Fibroblast of skin of left biceps (primary cell): ENCODE measurements around the gene BMI1.
"Not testable (repeated sequence)": the region's sequence is repeated elsewhere in the genome, so short reads cannot be mapped to it uniquely, and the experiment has no call there.

Experiments used
- DNase-seq, 2 experiments: peaks; one replicate each; pipeline ENCODE4 v3.0.0-alpha.2; 2013; ENCODE audit warnings: low read depth in 2 of 2

Gene BMI1

DNA sequence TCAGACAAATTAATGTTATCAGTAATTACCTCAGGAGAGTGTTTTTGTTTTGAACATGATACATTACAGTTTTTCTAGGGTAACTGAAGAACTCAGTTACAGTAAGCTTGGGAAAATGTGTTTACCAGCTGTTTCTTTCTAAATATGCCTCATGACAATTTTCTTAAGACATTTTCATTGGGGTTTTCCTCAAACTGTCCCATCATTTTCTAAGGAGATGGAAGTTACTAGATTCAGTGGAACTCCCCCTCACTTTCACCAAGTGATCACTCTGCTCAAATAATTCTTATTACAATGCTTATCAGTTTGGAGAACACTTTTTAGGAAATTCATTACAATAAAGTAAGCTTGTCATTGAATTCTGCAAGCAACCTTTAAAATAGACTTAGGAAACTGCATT is 18.0 kb downstream of the BMI1 start:
- no peak for DNase-seq

DNA sequence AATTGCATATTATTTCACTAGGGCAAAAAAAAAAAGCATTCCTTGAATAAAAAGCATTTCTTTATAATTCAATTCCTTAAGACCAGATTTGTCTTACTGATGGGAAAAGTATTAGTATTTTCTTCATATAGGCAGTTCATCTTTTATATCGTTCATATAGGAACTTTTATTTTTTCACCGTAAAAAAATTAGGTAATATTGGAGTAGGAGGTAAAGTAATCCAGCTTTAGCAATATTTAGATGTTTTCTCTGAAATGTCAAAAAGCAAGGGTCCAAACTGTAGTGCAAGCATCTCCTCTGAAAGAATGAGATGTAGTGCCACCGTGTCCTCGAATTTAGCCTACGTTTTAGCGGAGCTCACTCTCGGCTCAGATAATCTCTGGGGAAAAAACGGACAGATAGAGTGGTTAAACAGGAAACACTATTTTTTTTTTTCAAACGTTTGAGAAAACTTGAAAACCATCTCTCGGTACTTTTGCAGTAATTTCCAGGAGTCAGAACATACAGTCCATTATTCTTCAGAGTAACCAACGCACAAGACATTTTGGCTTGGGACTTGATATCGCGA is 18.9 kb downstream of the BMI1 start:
- DNase-seq, result no peak

DNA sequence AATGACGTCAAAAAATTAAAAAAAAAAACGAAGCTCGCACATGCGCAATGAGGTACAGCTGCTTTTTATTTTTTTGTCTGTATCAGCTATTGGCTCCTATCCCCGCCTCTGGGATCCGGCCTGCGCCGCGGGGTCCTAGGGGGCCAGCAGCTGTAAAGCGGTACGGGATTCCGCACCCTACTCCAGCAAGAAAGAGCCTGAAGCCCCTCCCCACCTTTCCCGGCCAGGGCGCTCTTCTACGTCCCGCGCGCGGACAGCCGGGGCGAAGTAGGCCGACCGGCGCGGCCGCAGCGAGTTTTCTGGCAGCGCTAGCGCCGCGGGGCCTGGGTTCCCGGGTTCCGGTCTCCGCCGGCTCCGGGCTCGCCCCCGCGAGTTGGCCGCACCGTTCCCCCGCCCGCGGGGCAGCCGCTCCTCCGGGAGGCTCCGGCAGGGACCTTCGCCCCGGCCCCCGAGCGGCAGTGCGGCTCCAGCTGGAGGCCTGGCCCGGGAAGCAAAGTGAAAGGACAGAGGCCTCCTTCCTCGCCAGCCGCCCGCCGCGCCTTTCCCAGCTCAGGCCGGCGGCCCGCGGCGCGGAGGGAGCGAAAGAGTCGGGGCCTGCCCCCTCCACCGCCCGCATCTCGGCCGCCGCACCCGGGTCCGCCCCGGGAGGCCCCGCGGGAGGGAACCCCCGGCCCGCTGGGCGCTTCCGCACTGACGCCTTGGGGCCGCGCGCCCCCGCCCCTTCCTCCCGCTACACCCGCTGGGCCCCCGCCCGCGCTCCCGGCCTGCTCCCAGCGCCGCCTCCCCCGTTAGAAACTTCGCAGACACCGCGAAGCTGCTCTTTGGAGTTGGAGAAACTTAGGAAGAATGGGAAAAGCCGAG is 19.7 kb downstream of the BMI1 start:
- peak; percentile 58 to 60 for DNase-seq

DNA sequence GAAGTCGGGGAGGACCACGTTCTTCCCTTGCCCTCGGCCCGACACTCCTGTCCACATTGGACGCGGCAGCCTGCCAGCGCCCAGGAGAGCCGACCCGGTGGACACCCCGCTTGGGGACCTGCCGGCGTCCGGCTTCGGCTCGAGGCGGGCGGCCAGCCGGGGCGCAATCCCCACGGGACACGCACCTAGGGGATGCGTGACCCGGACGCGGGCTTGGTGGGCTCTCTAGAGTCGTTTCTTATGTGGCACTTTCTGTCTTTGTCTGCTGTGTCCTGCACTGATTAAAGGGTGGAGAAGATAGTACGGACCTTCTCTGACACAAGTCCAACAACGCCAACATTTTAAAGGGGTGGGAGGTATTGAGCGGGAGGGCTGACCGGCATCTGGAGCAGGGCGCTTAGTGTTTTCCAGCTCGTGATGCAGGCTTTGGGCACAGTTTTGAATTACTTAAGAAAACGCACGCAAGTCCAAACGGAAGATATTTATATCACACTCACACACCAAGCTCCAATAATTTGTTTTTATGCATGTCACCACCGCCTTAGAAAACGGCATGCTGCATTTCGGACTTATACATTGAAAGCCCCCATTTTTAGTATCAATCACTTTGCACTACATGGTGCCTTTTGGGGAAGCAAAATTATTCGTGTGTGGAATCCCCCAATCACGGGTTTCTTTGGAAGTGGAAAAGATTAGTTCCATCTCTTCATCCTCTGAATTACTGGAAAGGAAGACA is 20.5 kb downstream of the BMI1 start:
- no peak for DNase-seq

DNA sequence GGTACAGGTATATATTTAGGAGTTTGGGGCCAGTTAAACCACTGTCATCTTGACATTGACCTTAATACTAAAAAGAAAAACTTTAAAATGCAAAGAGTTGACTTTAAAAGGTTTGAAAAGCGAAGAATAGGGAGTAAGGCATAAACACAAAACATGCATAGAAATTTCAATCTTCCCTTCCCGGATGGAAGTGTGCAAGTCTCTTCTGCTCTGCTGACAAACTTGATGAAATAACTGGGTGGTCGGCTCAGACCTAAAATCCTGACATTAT is 21.0 kb downstream of the BMI1 start:
- no peak for DNase-seq

DNA sequence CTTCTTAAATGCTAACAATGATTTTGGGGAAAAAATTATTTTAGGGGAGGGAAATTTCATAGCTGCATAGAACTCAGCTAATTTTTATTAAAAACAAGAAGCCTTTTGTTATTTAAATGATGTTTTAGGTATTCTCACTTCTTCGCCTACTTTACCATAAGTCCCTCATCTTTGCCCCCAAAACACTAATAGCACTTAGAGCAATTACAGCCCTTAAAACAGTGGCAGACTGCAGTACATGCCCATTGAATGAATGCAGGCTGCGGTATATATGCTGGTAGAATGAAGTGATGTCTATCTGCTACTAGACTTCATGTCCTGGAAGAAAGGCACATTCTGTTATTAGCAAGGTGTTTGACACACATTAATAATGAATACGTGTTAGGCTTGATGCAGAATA is 21.5 kb downstream of the BMI1 start:
- no peak for DNase-seq

DNA sequence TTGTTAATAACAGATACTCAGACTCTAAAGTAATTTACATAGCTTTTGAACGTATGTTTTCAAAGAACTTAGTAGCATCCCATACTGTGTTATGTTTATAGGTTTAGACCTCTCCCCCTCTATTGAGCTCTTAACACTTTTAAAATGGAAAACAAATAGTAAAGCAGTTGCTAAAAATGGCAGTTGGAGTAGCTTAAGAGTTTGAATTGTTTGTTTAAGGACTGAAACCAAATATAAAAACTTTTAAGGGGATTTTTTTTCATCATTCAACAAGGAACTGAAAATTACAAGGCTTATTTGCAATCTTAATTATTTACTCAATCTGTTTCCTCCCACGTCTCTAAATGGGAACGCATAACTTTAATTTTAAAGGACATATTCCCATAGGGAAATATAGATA is 22.8 kb downstream of the BMI1 start:
- DNase-seq, result no peak

DNA sequence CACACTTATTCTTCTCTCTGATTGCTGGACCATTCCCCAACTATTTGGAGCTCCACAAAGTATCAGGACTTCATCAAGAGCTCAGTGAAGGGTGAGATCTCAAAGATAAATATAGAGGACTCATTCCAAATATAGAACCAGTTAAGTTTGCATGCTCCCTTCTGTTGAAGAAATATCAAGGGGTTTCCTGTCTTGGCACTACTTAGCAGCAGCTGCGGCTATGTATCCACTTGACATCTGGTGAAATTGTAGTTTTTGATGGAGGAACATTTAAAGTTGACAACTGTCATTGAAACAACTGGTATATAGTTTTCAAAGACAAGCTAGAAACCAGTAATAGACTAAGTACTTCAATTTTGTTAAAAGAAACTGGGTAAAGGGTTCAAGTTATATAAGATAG is 23.4 kb downstream of the BMI1 start:
- no peak for DNase-seq

DNA sequence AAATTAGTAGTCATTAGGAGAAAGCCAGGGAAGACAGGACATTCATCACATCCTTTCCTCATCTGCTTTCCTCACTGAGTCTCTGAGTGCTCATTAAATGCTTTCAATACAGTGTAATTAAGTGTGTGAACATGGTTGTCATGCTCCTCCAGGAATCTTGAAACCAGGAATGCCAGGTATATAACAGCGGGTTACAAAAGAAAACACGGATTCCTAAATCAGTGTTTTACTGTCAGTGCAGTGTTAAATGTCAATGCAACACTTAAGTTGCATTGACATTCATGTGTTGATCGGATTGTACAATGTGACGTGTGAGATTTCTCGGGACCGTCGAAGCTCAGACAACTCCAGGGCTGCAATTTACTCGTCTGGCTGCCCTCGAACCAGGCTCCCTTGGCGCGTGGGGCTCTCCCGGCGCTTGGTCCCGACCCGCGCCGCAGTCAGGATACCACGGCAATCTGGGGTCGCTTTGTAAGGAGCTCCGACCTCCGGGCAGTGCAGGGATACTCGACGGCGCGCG is 23.9 kb downstream of the BMI1 start:
- no peak for DNase-seq

DNA sequence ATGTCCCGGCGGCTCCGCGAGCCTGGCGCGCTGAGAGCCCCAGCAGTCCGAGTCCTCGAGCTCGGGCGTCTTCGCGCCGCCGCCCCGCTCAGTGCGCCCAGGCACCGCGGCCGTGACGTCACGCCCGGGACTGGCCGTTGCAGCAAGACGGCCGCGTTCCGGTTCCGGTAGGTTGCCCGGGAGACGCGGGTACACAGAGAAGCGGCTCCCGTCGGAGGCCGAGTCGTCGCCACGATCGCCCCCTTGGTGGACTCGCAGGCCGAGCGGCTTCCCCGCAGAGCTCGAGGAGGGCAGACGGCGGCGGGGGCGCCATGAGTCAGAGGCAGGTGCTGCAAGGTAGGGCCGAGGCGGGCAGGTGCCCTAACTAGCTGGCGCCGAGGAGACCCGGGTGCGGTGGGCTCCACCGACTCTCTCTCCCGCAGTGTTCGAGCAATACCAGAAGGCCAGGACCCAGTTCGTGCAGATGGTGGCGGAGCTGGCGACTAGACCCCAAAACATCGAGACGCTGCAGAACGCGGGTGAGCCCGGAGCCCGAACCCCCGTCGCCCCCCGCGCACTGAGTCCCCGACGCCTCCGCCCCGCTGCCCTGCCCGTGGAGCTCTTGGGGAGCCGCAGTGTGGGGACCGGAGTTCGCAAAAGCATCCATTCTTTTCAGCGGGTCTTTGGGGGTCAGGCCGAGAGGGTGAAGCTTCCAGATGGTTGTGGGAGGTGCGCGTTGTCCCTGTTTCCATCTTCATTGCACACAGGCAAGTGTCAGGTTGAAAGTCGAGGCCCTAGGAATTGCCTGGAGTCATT is 24.6 kb downstream of the BMI1 start, which contains the start of gene SPAG6:
TSS of gene SPAG6 (plus strand) at position 196 of the 795 bp plus-strand sequence. CDS start at position 312, 116 bp downstream.
- DNase-seq, result no peak

DNA sequence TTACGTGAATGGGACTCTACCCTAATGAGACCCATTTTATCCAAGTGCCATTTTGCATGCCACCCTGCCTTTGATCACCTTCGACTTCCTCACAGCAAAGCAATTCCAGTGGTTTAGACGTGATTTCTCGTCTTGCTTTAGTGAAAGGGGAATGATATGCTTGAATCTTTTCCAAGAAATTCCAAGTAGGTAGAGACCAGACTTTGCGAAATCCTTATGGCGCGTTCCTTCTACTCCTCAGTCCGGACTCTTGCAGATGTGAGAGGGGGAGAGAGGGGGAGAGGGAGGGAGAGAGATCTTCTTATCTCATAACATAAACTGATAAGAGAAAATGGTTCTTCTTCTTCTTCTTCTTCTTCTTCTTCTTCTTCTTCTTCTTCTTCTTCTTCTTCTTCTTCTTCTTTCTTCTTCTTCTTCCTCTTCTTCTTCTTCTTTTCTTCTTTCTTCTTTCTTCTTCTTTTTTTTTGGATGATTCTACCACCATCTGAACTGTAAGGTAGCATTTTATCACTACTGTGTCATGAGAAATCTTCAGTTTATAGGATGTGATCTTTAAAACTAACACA is 25.3 kb downstream of the BMI1 start:
- DNase-seq, result no peak

DNA sequence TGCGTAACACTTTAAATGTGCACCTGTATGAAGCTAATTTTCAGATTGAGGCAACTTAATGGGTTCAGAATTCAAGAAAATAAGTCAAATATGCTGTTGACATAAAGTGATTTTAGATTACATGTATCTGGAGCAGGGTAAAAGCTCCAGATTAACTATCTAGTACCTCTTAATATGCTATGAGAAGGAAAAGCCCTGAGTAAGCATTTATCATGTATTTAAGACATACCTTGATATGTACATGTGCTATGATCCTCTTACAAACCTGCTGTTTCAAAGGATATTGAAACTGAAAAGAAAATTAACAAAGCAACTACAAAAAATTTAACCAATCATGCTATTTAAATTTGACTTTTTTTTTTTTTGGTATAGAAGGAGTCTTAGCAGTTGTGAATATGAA is 28.9 kb downstream of the BMI1 start:
- DNase-seq, result no peak

DNA sequence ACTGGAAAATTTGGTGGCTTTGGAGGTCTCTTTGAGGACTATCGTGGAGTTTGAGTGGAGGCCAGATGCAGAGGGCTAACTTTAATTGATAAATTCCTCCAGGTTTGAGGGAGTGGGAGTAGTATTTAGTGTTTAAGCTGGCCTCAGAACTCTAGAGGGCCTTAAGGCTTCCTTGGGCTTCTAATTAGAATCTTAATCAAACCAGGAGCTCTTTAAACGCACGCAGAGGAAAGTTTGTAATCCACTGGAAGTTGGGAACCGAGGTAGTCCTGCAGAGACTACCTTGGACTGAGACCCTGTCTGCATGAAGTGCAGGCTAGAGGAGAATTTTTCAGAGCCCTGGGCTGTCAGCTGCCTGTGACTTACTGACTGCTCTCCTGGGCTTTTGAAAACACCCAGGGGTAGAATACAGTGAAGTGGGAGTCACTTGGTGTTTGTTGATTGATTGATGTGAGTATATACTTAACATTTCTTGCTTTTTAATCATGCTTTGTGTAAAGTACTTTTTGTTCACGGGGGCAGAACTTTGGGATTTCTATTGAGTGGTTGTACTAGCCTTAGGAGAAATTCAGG is 30.3 kb downstream of the BMI1 start:
- no peak for DNase-seq

DNA sequence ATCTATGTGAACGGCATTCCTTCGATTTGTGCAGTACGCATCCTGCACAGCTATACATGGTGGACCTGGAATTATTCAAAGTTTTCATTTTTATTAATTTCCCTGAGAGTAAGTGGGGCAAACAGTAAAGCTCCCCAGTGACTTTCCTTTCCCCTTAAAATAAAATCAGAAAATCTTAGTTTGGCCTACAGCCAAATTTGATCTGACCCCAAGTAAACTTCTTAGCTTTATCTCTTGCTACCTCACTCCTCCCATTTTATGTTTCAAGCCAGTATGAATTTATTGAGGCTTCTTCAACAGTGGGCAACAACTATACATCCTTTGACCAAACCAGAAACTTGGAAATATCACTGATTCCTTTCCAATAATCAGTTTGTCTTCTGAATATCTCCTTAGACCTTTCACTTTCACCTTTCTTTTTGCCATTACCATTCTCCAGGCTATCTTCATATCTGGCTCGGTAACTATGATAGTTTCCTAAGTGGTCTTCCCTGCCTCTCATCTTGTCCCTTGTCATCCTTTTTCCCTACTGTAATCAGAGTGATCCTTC is 35.5 kb downstream of the BMI1 start:
- DNase-seq, result no peak

DNA sequence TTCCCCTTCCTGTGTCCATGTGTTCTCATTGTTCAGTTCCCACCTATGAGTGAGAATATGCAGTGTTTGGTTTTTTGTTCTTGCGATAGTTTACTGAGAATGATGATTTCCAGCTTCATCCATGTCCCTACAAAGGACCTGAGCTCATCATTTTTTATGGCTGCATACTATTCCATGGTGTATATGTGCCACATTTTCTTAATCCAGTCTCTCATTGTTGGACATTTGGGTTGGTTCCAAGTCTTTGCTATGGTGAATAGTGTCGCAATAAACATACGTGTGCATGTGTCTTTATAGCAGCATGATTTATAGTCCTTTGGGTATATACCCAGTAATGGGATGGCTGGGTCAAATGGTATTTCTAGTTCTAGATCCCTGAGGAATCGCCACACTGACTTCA is 36.9 kb downstream of the BMI1 start:
- DNase-seq, result not testable (repeated sequence)

DNA sequence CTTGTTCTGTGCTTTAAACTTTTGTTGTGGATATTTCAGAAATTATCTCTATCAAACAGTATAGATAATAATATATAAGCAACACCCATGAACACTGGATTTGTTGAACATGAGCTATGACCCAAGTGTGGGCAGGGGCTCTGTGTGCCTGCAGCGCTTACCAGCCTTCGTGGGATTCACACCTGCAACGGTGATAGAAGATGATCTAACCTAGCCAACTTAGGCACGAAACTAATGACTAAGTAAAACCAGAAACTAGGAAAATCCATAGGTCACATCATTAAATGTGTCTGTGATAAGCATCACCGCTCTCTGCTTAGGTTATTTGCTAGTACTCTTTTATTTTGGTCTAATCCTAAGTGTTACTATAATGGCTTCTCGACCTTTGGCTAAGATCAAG is 42.4 kb downstream of the BMI1 start:
- DNase-seq, result no peak

DNA sequence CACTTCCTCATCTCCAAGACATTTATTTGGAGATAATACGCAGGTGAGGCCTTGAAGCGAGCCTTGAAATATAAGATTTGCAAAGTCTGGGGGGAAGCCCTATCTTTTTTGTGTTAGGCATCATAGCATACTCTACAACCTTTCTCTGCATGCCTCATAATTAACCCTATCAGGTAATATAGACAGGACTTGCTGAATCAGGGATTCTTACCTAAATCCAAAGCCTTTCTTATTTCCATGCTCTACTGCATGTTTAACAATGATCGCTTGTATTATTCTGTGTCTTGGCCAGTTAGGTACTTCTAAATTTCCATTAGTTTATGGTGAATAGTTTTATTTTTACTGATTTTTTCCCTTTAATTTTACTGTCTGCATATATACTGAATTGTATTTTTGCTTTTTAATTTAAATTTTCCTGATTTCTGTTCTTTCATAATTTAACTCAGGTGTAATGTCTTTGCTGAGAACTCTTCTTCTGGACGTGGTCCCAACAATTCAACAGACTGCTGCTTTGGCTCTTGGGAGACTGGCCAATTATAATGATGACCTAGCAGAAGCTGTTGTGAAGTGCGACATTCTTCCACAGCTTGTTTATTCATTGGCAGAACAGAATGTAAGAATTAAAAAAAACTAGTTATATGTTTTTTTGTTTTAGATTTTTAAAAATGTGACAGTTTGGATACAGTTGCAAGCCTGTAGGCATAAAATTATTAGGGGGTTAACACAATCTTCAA is 43.7 kb downstream of the BMI1 start:
- DNase-seq, result no peak

DNA sequence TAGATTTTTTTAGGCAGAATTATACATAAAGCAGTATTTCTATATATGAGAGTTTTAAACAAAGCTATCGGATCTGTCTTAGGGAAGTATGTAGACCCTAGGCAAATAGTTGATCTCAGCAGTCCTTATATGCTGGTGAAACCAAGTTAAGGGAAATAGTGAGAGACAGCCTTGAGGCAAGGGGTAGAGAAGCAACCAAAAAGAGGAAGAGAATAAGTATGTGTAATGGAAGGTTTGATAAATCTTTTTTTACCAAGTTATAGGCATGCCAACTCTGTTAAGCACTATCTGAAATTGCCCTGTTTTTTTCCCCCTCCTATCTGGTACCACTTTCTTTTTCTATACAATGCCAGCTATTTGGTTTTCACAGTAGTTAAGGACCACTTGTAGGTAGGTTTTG is 44.3 kb downstream of the BMI1 start:
- DNase-seq, result no peak

DNA sequence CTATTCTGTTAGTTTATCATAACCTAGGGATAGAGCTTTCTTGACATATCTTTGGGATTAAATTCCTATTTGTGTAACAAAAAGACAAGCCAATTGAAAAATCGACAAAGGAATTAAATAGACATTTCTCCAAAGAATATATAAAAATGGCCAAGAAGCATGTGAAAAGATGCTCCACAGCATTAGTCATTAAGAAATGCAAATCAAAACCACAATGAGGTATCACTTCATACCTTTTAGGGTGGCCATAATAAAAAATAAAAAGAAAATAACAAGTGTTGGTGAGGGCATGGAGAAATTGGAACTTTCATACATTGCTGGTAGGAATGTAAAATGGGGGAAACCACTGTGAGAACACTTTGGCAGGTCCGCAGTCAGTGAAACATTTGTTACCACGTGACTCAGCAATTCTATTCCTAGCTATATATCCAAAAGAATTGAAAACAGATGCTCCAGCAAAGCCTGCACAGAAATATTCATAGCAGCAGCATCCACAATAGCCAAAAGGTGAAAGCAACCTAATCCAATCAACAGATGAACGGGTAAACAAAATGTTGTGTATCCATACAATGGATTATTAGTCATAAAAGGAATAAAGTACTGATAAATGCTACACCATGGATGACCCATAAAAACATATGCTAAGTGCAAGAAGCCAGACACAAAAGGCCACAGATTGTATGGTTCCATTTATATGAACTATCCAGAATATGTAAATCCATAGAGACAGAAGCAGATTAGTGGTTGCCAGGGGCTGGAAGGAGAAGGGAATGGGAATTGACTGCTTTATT is 44.9 kb downstream of the BMI1 start:
- peak; percentile 35 to 38 for DNase-seq

DNA sequence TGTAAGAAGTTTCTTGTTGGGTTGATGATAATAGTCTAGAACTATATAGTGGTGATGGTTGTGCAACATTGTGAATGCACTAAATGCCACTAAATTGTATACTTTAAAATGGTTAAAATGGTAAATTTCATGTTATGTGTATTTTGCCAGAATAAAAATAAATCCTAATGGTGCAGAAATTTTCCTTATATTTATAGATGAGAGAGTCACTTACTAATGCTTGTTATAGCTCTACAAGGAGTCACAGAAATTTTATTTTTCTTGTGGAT is 45.5 kb downstream of the BMI1 start:
- DNase-seq, result no peak
